Right kidney (tissue), 1 donor: ENCODE results near the gene BLOC1S4.
"Not testable (repeated sequence)": the region's sequence is repeated elsewhere in the genome, so short reads cannot be mapped to it uniquely, and the experiment has no call there.

Experiments used
- DNase-seq: peaks from one replicate; pipeline ENCODE4 v3.0.0-alpha.2; 2016

The BLOC1S4 gene

GRCh38 chr4:6739920-6740319, 23.9 kb downstream of the BLOC1S4 start:
- DNase-seq: no peak

DNA sequence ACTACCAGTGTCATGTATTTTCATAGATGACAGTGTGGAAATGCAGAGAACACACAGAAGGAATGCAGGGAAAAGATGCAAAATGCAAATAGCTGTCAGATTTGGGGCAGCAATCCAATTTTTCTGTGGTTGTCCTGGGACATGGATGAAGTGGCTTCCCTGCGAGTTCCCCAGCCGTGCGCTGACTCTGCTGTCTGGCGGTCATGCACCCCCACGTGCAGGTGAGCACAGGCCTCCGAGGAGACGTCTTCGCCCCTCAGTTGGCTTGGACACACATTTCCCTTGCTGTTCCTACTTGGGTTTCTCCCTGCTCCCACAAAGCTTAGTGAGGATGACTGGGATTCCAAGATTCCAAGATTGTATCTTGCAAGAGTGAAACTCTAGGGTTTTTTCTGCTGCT, 24.4 kb downstream of the BLOC1S4 start:
- no peak for DNase-seq

GRCh38 chr4:6742507-6742906, 26.5 kb downstream of the BLOC1S4 start:
- DNase-seq: no peak

- no peak for DNase-seq
These were observed 27.0 kb downstream of the BLOC1S4 start for GRCh38 chr4:6742989-6743388.

DNA sequence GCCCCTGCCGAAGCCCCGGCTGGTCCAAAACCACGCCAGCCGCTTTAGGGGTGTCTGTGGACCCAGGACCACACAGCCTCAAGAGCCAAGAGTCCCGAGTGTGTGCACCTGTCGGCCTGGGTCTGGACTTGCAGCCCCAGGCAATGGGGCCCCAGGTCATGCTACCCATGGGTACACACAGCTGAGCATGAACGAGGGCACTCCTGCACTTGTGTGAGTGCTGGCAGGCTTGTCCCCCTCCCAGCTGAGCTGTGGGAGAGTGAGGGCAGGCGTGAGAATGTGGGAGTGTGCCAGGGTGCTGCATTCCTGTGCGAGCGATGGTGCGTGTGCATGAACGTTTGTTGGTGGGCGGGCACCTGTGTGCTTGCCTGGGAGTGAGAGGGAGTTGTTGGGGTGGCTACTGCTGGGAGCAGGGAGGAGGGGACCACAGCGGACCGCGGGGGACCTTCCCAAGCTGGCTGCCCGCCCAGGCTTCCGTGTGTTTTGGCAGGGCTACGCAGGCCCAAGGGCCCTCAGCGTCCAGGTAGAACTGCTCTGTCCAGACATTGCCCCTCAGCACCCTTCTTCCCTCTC, 30.8 kb downstream of the BLOC1S4 start:
- no peak for DNase-seq

DNA sequence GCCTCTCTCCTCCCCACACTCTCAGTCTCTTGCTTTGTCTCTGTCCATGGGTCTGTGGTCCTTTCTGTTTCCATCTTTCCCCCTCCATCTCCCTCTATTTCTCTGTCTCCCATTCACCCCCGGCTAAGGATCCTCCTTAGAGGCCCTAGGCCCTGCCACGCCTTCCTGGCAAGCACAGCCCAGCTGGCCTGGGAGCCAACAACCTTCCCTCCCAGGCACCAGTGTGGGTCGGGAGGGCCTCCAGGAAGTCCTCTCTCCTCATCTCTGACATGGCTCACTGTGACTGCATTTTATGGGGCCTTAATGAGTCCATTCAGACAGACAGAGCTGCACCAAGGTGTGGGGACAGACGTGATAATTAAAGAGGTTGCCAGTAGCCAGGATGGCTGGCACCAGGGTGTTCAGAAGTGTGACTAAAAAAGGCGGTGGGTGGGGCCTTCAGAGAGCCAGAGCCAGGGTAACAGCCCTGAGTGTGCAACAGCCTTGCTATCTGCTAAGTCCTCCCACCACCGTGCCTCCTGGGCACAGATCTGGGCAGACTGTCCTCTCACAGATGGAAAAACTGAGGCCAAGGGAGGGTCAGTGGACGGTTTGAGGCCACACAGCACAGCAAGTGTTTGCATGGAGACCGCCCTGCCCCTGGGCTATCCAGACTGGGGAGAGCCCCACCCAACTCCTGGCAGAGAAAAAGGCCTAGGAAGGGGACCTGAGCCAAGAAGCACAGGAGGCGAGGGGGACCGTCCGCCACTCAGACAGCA, 31.5 kb downstream of the BLOC1S4 start:
- DNase-seq: peak; percentile 70

DNA sequence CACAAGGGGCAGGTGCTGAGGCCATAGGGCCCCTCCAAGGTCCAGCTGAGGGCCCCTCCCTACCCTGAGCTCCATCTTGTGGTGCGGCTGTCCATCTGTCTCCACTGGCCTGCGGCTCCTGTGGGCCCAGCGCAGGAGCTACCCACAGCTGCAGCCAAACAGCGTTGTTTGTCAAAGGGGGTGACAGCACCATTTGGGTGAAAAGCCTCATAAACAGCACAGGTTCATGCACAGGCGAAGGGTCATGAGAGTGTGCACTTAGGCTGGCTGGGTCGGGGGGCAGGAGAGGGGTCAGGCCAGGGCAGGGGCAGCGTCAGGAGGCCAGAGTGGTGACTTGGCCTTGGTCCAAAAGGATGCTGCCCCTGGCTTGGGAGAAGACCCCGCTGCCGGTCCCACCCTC, 32.3 kb downstream of the BLOC1S4 start:
- no peak for DNase-seq

DNA sequence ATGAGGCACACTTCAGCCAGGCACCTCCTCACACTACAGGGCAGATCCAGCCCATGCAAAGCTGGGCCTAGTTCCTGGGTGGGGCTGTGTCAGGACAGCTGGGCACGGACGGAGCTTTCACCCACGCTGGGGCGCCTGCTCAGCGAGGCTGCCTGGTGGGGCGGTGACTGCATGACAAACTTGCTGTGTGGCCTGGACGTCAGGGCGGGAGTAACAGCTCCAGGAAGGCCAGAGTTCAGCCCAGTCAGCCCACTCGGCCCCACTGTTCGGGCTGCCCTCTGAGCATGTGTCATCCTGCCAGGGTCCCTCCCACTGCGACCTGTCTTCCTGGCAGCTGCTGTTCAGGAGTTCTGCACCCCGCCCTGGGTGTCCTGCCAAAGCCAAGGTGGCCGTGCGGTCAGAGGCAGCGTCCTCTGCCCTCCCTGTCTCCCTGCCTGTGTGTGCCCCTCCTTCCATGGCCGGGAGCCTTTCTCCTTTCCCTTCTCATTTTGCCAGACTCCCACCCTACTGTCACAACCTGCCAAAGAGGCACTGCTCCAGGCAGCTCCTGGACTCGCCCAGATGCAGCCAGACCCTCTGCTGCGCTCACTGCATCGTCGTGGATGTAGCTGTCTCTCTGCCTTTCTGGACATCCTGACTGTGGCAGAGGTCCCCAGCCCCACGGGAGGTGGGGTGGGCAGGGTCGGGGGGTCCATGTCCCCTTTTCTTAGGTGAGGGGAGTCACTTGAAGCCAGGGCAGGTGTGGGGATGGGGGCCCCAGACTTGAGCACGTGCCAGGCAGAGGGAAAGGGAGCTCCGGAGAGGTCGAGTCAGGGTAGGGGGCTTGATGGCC, 33.6 kb downstream of the BLOC1S4 start:
- peak; percentile 46 for DNase-seq

DNA sequence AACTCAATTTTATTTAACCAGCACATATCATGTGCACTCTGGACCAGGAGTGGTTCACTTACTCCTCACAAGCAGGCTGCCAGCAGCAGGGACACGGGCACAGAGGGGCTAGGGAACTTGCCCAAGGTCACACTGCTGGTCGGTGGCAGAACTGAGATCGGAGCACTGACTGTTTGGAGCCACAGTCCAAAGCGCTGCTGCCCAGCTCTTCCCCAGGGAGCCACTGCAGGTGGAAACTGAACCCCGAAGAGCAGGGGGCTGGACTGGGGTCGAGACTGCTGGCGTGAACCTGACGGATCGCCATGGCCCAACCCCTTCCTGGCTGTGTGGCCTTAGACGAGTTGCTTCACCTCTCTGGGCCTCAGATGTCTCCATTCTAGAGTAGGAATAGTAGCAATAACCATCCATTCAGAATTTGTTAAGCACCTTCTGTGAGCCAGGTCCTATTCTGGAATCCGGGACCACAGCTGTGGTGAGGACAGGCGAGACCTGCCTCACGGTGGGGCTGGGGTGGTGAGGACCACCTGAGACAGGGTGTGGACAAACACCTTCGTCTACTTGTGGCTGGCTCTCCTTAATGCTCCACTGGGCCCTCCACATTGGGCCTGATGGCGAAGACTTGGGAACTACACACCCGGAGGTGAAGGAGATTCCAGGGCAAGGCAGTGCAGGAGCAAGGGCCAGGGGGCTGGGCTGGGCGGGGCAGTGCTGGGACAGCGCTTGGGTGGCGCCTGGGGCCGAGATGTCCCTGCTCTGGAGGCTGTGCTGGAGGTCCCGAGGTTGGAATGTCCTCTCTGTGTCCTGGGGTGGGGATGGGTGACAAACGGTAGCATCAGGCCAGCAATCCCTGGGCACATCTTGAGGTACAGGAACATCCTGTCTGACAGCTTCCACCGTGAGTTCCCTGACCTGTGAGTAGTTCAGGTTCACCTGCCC, 34.6 kb downstream of the BLOC1S4 start:
- no peak for DNase-seq

DNA sequence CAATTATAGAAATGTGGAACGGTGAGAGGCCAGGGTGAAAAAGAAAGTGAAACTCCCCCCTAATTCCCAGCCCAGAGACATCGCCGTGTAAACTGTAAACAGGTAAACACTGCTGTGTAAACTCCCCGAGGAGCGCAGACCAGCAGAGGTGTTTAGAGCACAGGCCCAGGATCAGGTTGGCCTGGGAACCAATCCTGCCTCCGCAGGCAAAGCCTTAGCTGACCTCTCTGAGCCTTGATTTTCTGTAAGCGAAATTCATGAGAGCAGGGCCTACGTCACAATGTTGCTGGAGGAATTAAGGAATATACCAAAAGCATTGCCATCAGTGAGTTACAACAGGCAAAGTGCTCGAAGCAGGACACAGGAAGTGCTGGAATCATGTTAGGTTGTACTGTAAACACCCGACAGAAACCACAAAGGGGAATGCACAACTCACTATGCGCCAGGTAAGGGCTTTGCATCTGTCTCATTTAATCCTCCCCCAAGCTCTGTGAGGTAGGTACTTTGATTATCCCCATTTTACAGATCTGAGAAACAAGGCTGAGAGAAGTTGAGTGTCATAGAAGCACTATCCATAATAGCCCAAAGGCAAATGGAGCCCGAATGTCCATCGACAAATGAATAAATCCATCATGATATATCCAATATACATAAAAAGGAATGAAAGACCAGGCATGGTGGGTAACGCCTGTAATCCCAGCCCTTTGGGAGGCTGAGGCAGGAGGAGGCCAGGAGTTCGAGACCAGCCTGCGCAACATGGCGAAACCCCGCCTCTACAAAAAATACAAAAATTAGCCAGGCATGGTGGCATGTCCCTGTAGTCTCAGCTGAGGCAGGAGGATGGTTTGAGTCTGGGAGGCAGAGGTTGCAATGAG, 35.9 kb downstream of the BLOC1S4 start:
- DNase-seq: no peak

DNA sequence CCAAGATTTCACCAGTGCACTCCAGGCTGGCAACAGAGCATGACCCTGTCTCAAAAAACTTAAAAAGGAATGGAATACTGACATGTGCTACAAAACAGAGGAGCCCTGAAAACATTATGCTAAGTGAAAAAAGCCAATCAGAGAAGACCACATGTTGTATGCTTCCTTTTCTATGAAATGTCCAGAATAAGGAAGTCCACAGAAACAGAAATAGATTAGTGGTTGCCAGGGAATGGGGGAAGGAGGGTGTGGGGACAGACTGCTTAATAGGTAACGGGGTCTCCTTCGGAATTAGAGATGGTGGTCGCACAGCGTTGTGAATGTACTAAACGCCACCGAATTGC, 36.5 kb downstream of the BLOC1S4 start:
- no peak for DNase-seq

- no peak for DNase-seq
These were observed 37.2 kb downstream of the BLOC1S4 start for GRCh38 chr4:6753103-6753560.

- DNase-seq: no peak
These were observed 37.9 kb downstream of the BLOC1S4 start for GRCh38 chr4:6753891-6754290.

DNA sequence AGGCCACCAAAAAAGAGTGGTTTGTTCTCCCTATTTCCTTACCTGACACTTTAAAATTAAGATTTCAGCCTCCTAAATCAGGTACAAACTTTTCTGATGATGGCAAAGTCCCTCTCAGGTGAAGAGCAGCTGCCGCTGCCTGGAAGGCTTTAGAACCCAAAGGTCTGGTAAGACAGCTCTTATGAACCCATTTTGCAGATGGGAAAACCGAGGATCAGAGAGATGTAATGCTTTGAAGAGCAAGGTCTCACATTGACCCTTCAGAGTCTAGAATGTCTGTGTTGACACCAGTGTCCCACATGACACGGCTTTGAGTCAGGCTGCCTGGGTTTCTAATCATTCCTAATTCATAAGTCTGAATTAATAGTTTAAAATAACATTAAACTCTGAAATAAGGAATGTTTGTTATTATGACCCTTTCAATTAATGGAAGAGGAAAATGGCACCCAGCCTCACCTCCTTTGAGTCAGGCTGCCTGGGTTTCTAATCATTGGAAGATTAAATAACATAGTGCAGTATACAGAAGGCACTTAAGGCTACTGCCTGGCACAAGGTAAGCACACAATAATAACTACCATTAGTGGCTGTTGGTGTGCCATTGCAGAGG, 38.6 kb downstream of the BLOC1S4 start:
- no peak for DNase-seq

DNA sequence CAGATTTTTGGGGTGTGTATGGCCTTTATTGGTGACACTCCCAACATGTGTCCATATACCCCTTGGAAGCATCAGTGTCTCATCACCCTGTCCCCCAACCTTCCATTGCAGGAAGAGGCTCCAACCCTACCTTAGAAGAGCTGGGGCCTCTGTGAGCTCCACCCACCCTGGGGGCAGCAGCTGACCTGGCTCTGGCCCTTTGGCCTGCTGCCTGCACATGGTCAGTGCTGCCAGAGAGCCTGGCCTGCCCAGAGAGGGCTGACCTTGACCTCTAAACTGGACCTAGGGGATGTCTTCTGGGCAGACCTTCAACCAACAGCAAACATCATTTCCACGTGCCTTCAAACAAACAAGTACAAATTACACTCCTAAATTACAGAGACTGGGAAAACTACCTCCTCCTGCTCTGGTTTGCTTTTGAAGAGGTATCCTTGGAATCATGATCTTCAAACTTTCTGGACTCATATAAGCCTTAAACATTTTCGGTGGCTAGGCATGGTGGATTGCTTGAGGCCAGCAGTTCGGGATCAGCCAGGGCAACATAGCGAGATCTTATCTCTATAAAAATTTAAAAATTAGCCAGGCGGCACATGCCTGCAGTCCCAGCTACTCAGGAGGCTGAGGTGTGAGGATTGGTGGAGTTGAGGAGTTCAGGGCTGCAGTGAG, 39.2 kb downstream of the BLOC1S4 start:
- DNase-seq: no peak

DNA sequence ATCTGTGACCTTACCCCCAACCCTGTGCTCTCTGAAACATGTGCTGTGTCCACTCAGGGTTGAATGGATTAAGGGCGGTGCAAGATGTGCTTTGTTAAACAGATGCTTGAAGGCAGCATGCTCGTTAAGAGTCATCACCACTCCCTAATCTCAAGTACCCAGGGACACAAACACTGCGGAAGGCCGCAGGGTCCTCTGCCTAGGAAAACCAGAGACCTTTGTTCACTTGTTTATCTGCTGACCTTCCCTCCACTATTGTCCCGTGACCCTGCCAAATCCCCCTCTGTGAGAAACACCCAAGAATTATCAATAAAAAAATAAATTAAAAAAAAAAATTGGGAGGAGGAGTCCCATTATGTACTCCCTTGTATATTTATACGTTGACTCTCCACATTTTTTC, 40.4 kb downstream of the BLOC1S4 start:
- DNase-seq: not testable (repeated sequence)

- DNase-seq: no peak
These were observed 42.8 kb downstream of the BLOC1S4 start for GRCh38 chr4:6758728-6759127.

- DNase-seq: no peak
These were observed 44.9 kb downstream of the BLOC1S4 start for GRCh38 chr4:6760865-6761264.

GRCh38 chr4:6761649-6762615, 46.0 kb downstream of the BLOC1S4 start:
- no peak for DNase-seq
